ENCODE results near the gene FRMD8.
"Not testable (repeated sequence)": the region's sequence is repeated elsewhere in the genome, so short reads cannot be mapped to it uniquely, and the experiment has no call there.

The FRMD8 gene

GRCh38 chr11:65436412-65437032 is 50.1 kb downstream of the FRMD8 start:
- DNase-seq = peak in 1 of 2 donors; percentile 10

- peak in 1 of 2 donors; percentile 13 for DNase-seq
Measured at GRCh38 chr11:65437436-65438227, 51.2 kb downstream of the FRMD8 start.

- peak in 1 of 2 donors; percentile 6 for DNase-seq
Measured at GRCh38 chr11:65438257-65439151, 52.1 kb downstream of the FRMD8 start.

- DNase-seq = peak in 1 of 2 donors; percentile 10
Measured at GRCh38 chr11:65439331-65440181, 53.1 kb downstream of the FRMD8 start.

- DNase-seq = peak; percentile 70 to 83
Measured at GRCh38 chr11:65440831-65441499, 54.5 kb downstream of the FRMD8 start.

- DNase-seq = no peak
Measured at GRCh38 chr11:65442842-65443331, 56.5 kb downstream of the FRMD8 start.

- DNase-seq = peak in 1 of 2 donors; percentile 5
Measured at GRCh38 chr11:65444314-65445051, 58.0 kb downstream of the FRMD8 start.

GRCh38 chr11:65445101-65445603 is 58.7 kb downstream of the FRMD8 start:
- no peak for DNase-seq

GRCh38 chr11:65445604-65446445 is 59.4 kb downstream of the FRMD8 start:
- DNase-seq = peak in 1 of 2 donors; percentile 14

- peak; percentile 5 to 44 for DNase-seq
Measured at GRCh38 chr11:65446446-65447277, 60.2 kb downstream of the FRMD8 start.

- DNase-seq = no peak
Measured at GRCh38 chr11:65448074-65448417, 61.6 kb downstream of the FRMD8 start.

- DNase-seq = peak; percentile 25 to 50
Measured at GRCh38 chr11:65448418-65449105, 62.1 kb downstream of the FRMD8 start.

GRCh38 chr11:65451301-65451700 is 64.9 kb downstream of the FRMD8 start:
- DNase-seq = not testable (repeated sequence)

GRCh38 chr11:65452259-65452658 is 65.8 kb downstream of the FRMD8 start:
- not testable (repeated sequence) for DNase-seq

GRCh38 chr11:65452806-65453490 is 66.5 kb downstream of the FRMD8 start:
- DNase-seq = peak; percentile 60 to 95

GRCh38 chr11:65454311-65454695 is 67.9 kb downstream of the FRMD8 start:
- no peak for DNase-seq

Data from inflammatory macrophage (primary cell).